Embryonic facial prominence (tissue), 1 donor: ENCODE measurements around the gene APOC4.
"Not testable (repeated sequence)": the region's sequence is repeated elsewhere in the genome, so short reads cannot be mapped to it uniquely, and the experiment has no call there.

Source experiments
- DNase-seq: peaks from one replicate; pipeline ENCODE4 v3.0.0-alpha.2; 2016; ENCODE audit errors: extremely low spot score

Gene APOC4, protein sequence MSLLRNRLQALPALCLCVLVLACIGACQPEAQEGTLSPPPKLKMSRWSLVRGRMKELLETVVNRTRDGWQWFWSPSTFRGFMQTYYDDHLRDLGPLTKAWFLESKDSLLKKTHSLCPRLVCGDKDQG

DNA sequence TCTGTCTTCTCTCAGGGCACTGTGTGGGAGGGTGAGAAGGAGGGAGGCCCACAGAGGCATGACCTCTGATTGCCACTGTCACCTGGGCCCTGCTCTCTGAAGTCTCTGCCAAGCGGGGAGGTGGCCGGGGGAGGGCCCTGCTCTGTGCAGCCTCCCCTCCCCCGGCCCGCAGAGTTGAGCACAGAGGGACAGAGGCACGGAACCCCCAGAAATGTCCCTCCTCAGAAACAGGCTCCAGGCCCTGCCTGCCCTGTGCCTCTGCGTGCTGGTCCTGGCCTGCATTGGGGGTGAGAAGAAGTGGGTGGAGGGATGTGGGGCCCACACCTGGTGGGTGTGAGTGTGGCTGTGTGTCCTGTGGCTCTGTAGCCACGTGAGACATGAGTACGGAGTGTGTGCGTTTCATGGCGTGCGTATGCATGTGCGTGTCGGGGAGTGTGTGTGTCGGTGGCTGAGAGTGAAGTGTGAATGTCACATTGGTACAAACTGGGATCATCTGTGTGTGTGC lies at the start of gene APOC4:
Gene APOC4, plus strand, starts transcription at position 171 of the 505 bp plus-strand sequence. Its CDS starts 41 bp downstream, at position 212.
- DNase-seq: no peak

DNA sequence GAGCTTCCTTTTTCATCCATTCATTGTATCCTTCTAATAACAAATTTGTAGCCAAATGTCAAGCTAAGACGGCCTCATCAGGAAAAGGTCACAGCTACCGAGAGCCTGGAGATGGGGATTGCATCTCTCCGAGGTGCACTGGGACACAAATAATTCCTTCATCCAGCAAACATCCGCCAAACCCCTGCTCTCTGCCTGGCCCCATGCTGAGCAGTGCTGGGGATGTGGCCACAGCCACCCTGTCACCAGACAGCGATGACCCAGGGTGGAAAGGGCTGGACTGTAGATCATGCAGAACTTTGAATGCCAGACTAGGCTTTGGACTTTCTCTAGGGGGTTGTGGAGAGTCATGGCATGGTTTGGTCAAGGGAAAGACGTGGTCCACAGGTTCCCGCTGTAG lies 49.1 kb upstream of the APOC4 start:
- no peak for DNase-seq

DNA sequence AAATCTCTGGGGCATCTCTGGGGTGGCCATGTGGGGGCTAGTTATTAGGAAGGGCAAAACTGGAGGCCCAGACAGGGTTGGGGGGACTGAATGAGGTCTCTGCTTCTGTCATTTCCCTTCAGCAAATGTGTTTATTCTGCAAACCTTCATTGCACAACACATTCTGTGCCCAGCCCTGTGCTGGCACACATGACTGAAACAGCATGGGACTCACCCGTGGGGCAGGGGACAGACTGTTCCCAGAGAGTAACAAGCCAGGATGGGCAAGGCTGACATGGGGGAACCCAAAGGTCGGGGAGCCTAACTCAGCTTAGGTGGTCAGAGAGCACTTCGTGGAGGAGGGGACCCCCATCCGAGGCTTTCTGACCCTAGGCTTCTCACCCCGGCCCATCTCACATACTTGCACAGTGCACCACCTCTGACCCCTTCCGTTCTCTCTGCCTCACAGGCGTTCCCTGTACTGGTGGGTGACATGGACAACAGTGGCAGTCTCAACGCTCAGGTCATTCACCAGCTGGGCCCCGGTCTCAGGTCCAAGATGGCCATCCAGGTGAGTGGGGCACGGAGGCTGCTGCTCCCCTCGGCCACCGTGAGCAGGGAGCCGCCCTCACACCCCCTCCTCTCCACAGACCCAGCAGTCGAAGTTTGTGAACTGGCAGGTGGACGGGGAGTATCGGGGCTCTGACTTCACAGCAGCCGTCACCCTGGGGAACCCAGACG lies 48.5 kb upstream of the APOC4 start:
- DNase-seq: no peak

DNA sequence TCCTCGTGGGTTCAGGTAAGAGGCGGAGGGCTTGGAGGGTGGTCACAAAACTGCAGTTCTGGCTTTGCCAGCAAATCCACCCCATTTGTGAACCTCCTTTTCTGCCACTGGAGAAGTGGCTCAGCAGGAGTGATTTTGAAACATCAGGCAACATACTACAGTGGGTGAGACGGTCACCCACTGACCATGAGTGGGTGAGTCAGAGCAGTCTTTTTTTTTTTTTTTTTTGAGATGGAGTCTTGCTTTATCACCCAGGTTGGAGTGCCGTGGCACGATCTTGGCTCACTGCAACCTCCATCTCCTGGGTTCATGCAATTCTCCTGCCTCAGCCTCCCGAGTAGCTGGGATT lies 48.0 kb upstream of the APOC4 start:
- no peak for DNase-seq

DNA sequence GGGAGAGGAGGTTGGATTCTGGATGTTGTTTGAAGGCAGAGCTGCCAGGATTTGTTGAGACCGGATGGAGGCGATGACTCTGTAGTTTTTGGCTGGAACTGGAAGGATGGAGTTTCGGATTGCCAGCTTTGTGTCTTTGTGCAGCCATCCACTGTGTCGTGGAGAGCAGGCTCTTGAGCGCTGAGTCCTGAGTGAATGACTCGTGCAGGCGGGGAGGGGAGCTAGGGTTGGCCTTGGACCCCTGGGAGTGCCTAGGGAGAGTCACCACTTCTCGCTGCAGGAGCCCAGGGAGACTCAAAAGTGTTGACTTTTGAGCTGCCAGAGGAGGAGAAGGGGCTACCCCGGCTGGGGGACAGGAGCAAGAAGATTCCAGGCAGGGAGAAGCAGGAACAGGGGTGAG lies 47.1 kb upstream of the APOC4 start:
- no peak for DNase-seq

DNA sequence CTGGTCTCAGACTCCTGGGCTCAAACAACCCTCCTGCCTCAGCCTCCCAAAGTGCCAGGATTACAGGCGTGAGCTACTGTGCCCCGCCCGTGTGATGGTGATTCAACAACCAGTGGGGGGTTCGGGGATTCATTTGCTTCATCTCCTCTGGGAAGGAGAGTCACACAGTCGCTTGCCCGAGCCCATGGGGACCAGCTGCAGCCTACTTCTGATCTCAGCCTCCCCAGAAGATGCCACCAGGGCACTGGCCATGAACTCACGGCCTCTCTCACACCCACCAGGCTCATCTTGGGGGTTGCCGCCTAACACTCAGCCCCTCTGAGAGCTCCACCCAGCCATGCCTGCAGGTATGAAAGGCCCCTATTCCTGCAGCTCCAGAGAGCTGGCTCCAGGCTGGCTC lies 44.2 kb upstream of the APOC4 start:
- DNase-seq: no peak

DNA sequence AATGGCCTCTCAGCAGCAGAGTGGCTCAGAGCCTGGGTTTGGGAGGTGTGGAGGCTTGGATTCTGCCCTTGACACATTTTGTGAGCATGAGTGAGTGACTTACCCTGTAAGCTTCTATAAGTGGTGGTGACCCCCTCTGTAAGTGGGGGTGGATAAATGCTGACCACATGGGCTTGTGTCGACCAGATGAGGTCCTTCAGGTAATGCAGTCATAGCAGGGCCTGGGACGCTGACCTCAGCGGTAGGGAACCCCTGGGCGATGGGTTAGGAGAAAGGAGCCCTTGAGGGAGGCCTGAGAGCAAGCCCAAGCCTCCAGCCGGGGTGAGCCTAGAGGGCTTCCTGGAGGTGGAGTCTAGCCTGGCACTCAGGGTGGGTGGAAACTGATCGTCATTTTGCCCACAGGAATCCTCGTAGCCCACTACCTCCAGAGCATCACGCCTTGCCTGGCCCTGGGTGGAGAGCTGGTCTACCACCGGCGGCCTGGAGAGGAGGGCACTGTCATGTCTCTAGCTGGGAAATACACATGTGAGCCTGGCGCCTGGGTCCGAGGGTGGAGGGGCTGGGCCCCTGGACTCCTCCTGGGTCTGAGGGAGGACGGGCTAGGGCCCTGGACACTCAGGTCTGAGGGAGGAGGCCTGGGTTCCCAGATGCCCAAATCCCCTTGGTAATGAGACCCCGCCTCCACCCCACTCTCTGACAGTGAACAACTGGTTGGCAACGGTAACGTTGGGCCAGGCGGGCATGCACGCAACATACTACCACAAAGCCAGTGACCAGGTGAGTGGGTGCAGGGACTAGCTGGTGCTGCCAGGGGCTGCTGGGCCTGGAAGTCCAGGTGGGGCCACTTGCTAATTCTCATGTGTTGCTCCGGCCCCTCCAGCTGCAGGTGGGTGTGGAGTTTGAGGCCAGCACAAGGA lies 41.5 kb upstream of the APOC4 start:
- no peak for DNase-seq

DNA sequence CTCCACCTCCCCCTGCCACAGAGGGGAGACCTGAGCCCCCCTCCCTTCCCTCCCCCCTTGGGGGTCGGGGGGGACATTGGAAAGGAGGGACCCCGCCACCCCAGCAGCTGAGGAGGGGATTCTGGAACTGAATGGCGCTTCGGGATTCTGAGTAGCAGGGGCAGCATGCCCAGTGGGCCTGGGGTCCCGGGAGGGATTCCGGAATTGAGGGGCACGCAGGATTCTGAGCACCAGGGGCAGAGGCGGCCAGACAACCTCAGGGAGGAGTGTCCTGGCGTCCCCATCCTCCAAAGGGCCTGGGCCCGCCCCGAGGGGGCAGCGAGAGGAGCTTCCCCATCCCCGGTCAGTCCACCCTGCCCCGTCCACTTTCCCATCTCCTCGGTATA lies 38.8 kb upstream of the APOC4 start:
- no peak for DNase-seq

DNA sequence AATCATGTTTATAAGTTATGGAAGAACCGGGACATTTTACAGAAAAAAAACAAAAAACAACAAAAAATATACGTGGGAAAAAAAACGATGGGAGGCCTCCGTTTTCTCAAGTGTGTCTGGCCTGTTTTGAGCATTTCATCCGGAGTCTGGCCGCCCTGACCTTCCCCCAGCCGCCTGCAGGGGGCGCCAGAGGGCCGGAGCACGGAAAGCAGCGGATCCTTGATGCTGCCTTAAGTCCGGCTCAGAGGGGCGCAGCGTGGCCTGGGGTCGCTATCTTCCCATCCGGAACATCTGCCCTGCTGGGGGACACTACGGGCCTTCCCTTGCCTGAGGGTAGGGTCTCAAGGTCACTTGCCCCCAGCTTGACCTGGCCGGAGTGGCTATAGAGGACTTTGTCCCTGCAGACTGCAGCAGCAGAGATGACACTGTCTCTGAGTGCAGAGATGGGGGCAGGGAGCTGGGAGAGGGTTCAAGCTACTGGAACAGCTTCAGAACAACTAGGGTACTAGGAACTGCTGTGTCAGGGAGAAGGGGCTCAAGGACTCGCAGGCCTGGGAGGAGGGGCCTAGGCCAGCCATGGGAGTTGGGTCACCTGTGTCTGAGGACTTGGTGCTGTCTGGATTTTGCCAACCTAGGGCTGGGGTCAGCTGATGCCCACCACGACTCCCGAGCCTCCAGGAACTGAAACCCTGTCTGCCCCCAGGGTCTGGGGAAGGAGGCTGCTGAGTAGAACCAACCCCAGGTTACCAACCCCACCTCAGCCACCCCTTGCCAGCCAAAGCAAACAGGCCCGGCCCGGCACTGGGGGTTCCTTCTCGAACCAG lies 38.2 kb upstream of the APOC4 start:
- DNase-seq: no peak

DNA sequence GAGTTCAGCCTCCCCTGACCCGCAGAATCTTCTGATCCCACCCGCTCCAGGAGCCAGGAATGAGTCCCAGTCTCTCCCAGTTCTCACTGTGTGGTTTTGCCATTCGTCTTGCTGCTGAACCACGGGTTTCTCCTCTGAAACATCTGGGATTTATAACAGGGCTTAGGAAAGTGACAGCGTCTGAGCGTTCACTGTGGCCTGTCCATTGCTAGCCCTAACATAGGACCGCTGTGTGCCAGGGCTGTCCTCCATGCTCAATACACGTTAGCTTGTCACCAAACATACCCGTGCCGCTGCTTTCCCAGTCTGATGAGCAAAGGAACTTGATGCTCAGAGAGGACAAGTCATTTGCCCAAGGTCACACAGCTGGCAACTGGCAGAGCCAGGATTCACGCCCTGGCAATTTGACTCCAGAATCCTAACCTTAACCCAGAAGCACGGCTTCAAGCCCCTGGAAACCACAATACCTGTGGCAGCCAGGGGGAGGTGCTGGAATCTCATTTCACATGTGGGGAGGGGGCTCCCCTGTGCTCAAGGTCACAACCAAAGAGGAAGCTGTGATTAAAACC lies 37.5 kb upstream of the APOC4 start:
- DNase-seq: no peak

DNA sequence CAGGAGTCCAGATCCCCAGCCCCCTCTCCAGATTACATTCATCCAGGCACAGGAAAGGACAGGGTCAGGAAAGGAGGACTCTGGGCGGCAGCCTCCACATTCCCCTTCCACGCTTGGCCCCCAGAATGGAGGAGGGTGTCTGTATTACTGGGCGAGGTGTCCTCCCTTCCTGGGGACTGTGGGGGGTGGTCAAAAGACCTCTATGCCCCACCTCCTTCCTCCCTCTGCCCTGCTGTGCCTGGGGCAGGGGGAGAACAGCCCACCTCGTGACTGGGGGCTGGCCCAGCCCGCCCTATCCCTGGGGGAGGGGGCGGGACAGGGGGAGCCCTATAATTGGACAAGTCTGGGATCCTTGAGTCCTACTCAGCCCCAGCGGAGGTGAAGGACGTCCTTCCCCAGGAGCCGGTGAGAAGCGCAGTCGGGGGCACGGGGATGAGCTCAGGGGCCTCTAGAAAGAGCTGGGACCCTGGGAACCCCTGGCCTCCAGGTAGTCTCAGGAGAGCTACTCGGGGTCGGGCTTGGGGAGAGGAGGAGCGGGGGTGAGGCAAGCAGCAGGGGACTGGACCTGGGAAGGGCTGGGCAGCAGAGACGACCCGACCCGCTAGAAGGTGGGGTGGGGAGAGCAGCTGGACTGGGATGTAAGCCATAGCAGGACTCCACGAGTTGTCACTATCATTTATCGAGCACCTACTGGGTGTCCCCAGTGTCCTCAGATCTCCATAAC lies 36.4 kb upstream of the APOC4 start, which contains the start of gene APOE:
Gene APOE, plus strand, starts transcription at position 360 of the 724 bp plus-strand sequence. CDS start 829 bp downstream, outside the sequence.
- DNase-seq: no peak

DNA sequence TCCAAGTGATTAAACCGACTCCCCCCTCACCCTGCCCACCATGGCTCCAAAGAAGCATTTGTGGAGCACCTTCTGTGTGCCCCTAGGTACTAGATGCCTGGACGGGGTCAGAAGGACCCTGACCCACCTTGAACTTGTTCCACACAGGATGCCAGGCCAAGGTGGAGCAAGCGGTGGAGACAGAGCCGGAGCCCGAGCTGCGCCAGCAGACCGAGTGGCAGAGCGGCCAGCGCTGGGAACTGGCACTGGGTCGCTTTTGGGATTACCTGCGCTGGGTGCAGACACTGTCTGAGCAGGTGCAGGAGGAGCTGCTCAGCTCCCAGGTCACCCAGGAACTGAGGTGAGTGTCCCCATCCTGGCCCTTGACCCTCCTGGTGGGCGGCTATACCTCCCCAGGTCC lies 34.4 kb upstream of the APOC4 start:
- DNase-seq: no peak

DNA sequence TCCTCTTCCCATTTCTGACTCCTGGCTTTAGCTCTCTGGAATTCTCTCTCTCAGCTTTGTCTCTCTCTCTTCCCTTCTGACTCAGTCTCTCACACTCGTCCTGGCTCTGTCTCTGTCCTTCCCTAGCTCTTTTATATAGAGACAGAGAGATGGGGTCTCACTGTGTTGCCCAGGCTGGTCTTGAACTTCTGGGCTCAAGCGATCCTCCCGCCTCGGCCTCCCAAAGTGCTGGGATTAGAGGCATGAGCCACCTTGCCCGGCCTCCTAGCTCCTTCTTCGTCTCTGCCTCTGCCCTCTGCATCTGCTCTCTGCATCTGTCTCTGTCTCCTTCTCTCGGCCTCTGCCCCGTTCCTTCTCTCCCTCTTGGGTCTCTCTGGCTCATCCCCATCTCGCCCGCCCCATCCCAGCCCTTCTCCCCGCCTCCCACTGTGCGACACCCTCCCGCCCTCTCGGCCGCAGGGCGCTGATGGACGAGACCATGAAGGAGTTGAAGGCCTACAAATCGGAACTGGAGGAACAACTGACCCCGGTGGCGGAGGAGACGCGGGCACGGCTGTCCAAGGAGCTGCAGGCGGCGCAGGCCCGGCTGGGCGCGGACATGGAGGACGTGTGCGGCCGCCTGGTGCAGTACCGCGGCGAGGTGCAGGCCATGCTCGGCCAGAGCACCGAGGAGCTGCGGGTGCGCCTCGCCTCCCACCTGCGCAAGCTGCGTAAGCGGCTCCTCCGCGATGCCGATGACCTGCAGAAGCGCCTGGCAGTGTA lies 33.8 kb upstream of the APOC4 start:
- no peak for DNase-seq

DNA sequence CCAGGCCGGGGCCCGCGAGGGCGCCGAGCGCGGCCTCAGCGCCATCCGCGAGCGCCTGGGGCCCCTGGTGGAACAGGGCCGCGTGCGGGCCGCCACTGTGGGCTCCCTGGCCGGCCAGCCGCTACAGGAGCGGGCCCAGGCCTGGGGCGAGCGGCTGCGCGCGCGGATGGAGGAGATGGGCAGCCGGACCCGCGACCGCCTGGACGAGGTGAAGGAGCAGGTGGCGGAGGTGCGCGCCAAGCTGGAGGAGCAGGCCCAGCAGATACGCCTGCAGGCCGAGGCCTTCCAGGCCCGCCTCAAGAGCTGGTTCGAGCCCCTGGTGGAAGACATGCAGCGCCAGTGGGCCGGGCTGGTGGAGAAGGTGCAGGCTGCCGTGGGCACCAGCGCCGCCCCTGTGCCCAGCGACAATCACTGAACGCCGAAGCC lies 33.2 kb upstream of the APOC4 start:
- no peak for DNase-seq

DNA sequence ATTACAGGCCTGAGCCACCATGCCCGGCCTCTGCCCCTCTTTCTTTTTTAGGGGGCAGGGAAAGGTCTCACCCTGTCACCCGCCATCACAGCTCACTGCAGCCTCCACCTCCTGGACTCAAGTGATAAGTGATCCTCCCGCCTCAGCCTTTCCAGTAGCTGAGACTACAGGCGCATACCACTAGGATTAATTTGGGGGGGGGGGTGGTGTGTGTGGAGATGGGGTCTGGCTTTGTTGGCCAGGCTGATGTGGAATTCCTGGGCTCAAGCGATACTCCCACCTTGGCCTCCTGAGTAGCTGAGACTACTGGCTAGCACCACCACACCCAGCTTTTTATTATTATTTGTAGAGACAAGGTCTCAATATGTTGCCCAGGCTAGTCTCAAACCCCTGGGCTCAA lies 32.3 kb upstream of the APOC4 start:
- no peak for DNase-seq

DNA sequence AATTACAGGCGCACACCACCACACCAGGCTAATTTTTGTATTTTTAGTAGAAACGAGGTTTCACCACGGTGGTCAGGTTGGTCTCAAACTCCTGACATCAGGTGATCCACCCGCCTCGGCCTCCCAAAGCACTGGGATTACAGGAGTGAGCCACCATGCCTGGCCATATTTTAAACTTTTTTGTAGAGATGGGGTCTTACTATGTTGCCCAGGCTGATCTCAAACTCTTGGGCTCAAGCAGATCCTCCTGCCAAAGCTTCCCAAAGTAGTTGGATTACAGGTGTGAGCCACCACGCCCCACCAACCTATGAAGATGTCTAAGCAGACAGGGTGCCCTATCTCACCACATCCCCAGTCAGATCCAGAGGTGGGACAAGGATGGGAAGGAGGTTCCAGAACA lies 30.1 kb upstream of the APOC4 start:
- DNase-seq: not testable (repeated sequence)

DNA sequence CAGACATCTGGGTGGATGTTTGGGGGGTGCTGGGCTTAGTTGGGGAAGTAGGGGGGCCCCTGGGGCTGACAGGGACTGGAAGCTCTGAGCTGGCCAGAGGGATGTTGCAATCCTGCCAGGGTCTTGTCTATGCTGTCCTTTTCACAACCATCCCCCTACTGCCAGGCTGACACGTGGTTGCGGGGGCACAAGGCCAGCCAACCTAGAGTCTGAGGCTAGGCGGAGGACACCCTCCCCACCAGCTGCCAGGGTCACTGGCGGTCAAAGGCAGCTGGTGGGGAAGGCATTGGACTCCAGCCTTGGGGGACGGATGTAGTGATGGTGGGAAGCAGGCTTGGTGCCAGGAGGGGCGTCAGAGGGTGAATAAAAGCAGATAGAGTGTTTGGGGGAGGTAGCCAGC lies 29.2 kb upstream of the APOC4 start:
- no peak for DNase-seq

DNA sequence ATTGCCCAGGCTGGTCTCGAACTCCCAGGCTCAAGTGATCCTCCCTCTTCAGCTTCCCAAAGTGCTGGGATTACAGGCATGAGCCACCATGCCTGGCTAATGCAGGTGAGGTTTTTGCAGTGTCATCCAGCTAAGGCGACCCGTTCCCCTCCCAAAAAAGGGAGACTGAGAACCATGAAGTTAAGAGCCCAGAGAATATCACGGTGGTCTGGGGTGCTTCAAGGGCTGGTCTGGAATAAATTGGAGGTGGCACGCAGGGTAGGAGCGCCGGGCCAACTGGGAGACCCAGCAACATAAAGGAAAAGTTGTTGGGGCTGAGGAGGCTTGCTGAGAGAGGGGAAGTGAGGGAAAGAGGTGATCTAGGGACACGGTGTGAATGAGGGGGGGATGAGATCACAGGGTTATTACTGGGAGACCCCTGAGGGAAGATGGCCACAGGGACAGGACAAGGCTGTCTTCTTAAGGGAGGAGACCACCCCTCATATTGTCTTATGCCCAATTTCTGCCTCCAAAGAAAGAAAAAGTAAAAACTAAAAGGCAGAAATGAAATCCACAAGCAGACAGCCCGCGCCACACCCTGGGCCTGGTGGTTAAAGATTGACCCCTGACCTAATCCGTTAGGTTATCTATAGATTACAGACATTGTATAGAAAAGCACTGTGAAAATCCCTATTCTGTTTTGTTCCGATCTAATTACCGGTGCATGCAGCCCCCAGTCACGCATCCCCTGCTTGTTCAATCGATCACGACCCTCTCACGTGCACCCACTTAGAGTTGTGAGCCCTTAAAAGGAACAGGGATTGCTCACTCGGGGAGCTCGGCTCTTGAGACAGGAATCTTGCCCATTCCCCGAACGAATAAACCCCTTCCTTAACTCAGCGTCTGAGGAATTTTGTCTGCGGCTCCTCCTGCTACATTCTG lies 28.3 kb upstream of the APOC4 start:
- DNase-seq: not testable (repeated sequence)
